ENCODE results near the gene BTN1A1. TPM values are rescaled to one million over a fixed set of nuclear protein-coding genes. Genes with fewer than 3 reads are reported as not detected.

Gene BTN1A1
- total and polyA plus RNA-seq, 9 of the 15 experiments (the other 6 are each of a cell fraction or from before 2014, with no cell fraction given) = 0.01 to 0.15 (median 0.06) TPM; not detected in 4

DNA sequence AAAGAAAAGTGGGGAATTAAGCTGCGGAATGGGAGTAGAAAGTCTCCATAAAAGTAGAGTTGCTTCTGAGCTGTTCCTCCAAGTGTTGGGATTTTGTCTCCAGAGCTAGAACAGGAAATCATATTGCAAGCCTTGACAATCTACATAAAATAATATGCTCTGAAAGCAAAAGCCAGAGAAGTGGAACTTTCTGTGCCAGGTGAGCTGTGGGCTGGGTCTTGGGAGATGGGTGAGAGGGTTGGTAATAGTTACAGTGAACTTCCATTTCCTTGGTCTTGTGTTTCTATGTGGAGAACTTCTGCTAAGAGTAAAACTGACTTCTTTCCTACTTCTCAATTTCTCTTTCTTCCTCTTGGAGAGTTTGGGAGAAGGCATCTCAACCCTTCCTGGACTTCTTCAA, 31.8 kb downstream of the BTN1A1 start:
- DNase-seq (ENCODE audit: extremely low read depth in 1 of 4, low spot score in 3 of 4) = no peak
- intact Hi-C loops (cut with micrococcal nuclease) (no loop called here), in situ Hi-C loops (cut with MboI) (no loop called here)
- Histone ChIP-seq H3K4me3 (no peak overlapping the region), H3K9me1 (ENCODE audit: control insufficient read depth, insufficient read depth, low read length) (no peaks in the 10 kb centered on the region), H3K36me3 (ENCODE audit: control insufficient read depth, insufficient read depth, low read length) (no peaks in the 10 kb centered on the region), H3K4me2 (ENCODE audit: insufficient read depth, low read length) (peak overlapping the region; percentile 90; the same call in 1 of the 2 replicates), H2AFZ (ENCODE audit: low read depth, low read length) (0 out of 2 replicates have a peak overlapping the region, but pooled peaks have one; percentile 41), H3K9me3 (replicated peaks; ENCODE audit: control insufficient read depth, insufficient read depth, low read depth, low read length) (no peaks in the 10 kb centered on the region), H3K4me1 (replicated peaks in 1 of 2; ENCODE audit: control insufficient read depth in 2 of 2, insufficient read depth in 2 of 2, low read length in 2 of 2) (peaks cover 9 to 19% of the 10 kb centered on the region in 2 experiments), H4K20me1 (replicated peaks; ENCODE audit: control insufficient read depth, insufficient read depth, low read length) (no peaks in the 10 kb centered on the region), H3K9ac (ENCODE audit: insufficient read depth in 1 of 2, low read depth in 2 of 2, low read length in 2 of 2) (no peak overlapping the region), H3K27ac (ENCODE audit: extremely low read depth, low read depth, low read length) (no peak overlapping the region), H3K27me3 (ENCODE audit: control insufficient read depth in 2 of 2, insufficient read depth in 2 of 2, low read length in 2 of 2) (no peaks in the 10 kb centered on the region), H3K79me2 (ENCODE audit: control insufficient read depth, insufficient read depth, low read length) (no peaks in the 10 kb centered on the region)
- TF ChIP-seq ZNF583 (CRISPR knock-in tag; IDR thresholded peaks at IDR 0.05) (no peak), JUND (IDR thresholded peaks at IDR 0.05; ENCODE audit: borderline replicate concordance, low read depth, low read length) (no peak), JUND (tag; IDR thresholded peaks at IDR 0.05; ENCODE audit: borderline replicate concordance, low read depth, low read length) (0 out of 3 replicates have a peak, but pooled peaks have one; percentile 2)
- WGBS (ENCODE audit: insufficient coverage, low coverage, missing lambda C conversion rate) = 100% methylated on average over 1 of the region's 1 CpG
- no peak for ATAC-seq
- no TSS peak for BruUV-seq (replicated peaks)
- POLR2A ChIA-PET = interaction anchor here (0.7 to 3.7 kb wide), 8 partner anchors 8 to 338 kb away, joined by 3 to 21 read pairs (median 7); a partner anchor contains a TSS
- no peak for FAIRE-seq
- CTCF ChIA-PET (ENCODE audit: low intra/inter-chr PET ratio) = no interaction called here

DNA sequence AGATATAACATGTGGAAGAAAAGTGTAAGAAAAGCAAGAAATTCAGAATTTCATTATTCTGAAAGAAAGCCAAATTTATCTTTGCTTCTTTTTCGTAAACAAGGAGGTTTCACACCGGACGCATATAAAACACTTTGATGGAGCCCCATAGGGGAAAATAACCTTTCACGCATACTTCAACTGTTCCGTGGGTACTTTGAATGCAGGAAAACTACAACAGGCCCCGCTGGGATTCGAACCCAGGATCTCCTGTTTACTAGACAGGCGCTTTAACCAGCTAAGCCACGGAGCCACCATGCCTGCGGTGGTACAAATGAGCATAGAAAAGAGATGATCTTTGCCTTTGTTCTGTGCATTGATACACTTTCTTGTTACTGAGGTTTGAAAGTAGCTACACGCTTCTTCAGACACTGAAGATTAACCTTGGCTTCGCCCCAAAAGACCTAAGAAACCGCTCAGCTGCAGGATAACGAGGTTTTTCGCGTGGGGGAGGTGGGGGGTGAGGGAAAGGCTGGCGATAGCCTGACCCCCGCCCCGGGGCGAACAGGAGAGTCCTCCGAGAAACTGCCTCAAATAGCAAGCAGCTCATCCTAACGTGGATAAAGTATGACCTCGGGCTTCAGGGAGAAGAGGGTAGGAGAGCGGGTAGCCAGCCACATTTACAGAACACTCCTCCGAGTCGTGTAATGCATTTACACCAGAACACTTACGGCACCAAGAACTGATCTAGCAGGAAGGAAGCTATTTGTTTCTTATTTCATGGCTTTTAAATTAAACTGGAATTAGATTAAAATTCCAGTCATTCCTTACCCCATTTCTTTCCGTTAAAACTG, 32.8 kb downstream of the BTN1A1 start:
- POLR2A ChIA-PET = interaction anchor here (0.5 to 3.7 kb wide), 26 partner anchors 9 to 755 kb away, joined by 3 to 21 read pairs (median 4); partner anchors contain the start of genes BTN1A1 and BTN2A2
- intact Hi-C loops (cut with micrococcal nuclease) = no loop called here
- peak; percentile 86 for TF ChIP-seq RBBP5 (IDR thresholded peaks at IDR 0.05; ENCODE audit: borderline replicate concordance, insufficient read depth, low read length, poor library complexity, severe bottlenecking)
- no peak for TF ChIP-seq RBM17 (IDR thresholded peaks at IDR 0.05; ENCODE audit: borderline replicate concordance, low read depth, low read length)

More for the DNA sequence above, 32.8 kb downstream of the BTN1A1 start:
- Histone ChIP-seq H3K79me2 (ENCODE audit: control insufficient read depth, insufficient read depth, low read length) (no peaks in the 10 kb centered on the region), H3K9ac (ENCODE audit: insufficient read depth in 1 of 2, low read depth in 2 of 2, low read length in 2 of 2) (peak overlapping the region; percentile 81 to 92), H2AFZ (ENCODE audit: low read depth, low read length) (peak overlapping the region; percentile 96), H3K4me3 (peak overlapping the region; percentile 74), H4K20me1 (replicated peaks; ENCODE audit: control insufficient read depth, insufficient read depth, low read length) (no peaks in the 10 kb centered on the region; the same call in 1 of the 2 replicates), H3K9me1 (ENCODE audit: control insufficient read depth, insufficient read depth, low read length) (no peaks in the 10 kb centered on the region), H3K27me3 (ENCODE audit: control insufficient read depth in 2 of 2, insufficient read depth in 2 of 2, low read length in 2 of 2) (no peaks in the 10 kb centered on the region), H3K4me1 (replicated peaks in 1 of 2; ENCODE audit: control insufficient read depth in 2 of 2, insufficient read depth in 2 of 2, low read length in 2 of 2) (peaks cover 9 to 19% of the 10 kb centered on the region in 2 experiments), H3K27ac (ENCODE audit: extremely low read depth, low read depth, low read length) (peak overlapping the region; percentile 77), H3K4me2 (ENCODE audit: insufficient read depth, low read length) (peak overlapping the region; percentile 90), H3K36me3 (ENCODE audit: control insufficient read depth, insufficient read depth, low read length) (no peaks in the 10 kb centered on the region), H3K9me3 (replicated peaks; ENCODE audit: control insufficient read depth, insufficient read depth, low read depth, low read length) (no peaks in the 10 kb centered on the region)
- in situ Hi-C loops (cut with MboI) = no loop called here
- FAIRE-seq (peak; percentile 84), DNase-seq (ENCODE audit: extremely low read depth in 1 of 4, low spot score in 3 of 4) (peak; percentile 74 to 97 (median 80)), ATAC-seq (peak; percentile 72)
- no TSS peak for BruUV-seq (replicated peaks)
- whole genome bisulfite sequencing (ENCODE audit: insufficient coverage, low coverage, missing lambda C conversion rate) = under 1% methylated on average over 27 of the region's 28 CpGs
- CTCF ChIA-PET (ENCODE audit: low intra/inter-chr PET ratio) = interaction anchor here (0.6 kb wide), 1 partner anchor 1066 kb away, joined by 3 read pairs; no protein-coding TSS in a partner anchor
